ENCODE measurements around the gene TOM1L2.
"Not testable (repeated sequence)": the region's sequence is repeated elsewhere in the genome, so short reads cannot be mapped to it uniquely, and the experiment has no call there.

TOM1L2 gene

GRCh38 chr17:17814162-17815061, 157.8 kb downstream of the TOM1L2 start:
- DNase-seq = no peak

- DNase-seq = no peak
These were observed 158.5 kb downstream of the TOM1L2 start for GRCh38 chr17:17813725-17814095.

DNA sequence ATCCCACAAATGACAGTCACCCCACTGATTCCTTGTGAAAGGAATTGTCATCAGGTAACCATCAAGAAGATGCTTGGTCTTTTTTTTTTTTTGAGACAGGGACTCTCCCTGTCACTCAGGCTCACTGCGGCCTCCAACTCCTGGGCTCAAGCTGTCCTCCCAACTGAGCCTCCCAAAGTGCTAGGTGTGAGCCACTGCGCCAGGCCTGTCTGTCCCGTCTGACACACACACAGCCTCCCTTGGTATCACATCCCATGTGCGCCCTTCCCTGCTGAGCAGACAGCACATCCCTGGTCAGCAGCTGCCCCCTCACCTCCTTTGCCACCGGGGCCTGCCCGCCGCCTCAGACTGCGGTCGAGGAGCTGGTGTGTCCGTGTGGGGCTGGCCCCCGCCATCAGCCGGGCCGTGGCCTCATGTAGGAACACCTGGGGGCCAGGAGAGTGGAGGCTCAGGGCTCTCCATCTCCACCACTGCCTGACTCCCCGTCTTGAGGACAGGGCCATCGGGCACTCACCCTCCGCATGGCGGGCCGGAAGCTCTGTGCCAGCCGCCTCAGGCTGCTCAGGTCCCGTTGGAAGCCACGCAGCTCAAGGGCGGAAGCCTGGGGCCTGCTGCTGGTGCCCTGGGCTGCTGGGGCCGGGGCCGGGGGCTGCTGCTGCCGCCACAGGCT, 159.0 kb downstream of the TOM1L2 start:
- DNase-seq = no peak

DNA sequence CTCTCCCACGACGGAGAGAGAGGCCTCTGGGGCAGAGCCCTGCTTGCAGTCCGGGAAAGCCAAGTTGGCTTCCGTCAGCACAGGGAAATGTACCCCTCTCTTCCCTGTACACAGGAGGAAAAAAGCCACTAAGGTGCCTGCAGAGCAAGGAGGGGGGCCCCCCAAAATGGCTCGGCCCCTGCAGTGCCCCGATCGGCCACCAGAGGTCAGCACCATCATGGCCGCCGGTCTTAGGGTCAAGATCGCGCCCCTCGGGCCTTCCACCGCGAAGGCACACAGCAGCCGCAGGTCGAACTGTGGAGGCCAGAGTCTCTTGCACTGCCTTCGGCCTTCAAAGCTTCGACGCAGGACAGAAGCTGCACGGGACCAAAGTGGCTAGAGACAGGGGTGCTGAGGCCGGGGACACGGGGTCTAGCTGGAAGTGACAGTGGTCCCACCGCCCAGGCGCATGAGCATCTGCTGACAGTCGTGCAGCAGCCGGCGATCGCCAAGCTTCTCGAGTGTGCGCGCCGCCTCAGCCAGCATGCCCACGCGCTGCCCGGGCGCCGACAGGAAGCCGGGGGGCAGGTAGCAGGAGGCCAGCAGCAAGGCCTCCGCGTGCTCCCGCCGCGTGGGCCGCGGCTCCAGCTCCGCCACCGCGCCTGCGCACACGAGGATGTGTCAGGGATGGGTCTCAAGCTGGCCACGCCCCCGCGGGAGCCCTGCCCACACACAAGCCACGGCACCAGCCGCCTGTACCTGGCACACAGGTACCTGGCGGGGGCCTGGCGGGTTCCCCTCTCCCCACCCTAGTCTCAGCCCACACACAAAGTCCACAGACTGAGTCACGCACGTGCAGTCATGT, 159.8 kb downstream of the TOM1L2 start:
- DNase-seq = peak; percentile 6

- DNase-seq = no peak
These were observed 160.6 kb downstream of the TOM1L2 start for GRCh38 chr17:17811381-17812210.

DNA sequence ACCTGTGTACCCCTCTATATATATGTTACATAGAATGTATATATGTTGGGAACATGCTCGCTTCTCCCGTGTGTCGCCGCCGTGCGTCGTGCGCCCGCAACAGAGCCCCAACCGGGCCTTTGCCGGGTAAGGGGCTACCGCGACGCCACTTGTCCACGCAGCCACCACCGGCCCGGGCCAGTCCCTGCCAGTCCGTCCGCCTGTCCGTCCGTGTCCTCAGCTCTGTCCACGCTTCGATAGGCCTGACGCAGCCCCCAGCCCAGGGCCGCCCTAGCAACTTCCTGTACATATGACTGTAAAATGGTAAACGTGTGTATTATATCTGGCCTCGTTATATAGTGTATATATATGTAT, 161.3 kb downstream of the TOM1L2 start:
- DNase-seq = no peak

DNA sequence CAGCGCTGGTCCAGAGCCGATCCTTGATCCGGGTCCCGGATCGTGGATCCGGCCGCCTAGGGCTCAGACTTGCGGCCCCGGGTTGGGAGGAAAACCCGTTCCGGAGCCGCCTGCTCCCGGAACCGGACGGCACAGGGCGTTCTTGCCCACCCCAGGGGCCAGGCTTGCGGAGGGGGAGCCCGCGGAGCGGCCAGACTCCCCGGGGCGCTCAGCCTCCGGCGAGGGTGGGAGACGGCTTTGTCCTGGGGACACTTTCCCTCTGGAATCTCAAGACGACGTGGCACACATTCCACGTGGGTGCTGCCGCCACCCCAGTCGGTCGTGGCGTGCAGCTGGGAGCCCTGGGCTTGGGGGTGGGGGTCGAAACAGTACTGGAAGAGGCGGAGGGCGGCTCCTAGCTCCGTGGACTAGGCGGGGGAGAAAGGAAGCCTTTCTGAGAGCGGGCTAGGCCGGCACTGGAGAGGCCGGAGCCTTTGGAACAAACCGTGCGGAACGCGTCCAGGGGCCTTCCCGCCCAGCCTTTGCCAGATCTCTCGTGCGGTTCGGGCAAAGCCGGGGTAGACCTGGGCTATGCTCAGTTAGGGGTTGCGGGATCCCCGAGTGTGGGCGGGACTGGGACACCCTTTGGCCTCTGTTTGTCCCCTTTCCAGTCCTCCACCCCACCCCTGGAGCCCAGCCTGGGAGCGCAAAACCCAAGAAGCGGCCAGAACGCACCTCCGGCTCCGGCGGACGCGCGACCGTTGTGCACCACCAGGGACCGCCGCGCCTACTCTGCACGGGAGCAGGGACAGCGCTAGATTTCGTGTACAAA, 161.9 kb downstream of the TOM1L2 start:
- DNase-seq = no peak

DNA sequence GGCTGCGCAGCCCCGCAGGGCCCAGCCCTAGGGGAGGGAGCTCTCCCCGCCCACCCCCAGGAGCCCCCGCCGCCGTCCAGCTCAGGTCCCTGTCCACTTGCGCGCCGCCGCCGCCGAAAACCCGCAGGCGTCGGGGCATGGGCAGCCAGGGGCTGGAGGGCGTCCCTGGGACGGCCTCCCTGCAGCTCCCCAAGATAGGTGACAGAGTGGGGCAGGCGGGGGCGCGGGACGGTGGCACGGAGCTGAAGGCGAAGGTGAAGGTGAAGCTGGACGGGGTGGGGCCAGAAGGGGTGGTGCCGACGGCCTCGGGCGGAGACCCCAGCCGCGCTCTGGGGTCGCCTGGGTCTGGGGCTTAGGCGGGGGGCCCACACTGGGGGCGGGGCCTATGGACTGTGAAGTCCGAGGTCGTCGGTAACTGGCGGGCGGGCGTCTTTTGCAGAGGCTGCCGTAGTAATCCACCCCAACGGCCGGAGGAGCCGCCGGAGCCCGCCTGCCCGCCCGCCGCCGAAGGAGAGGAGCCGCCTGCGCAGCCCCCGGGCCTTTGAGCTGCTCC, 162.6 kb downstream of the TOM1L2 start:
- DNase-seq = no peak

GRCh38 chr17:17808706-17809432, 163.3 kb downstream of the TOM1L2 start:
- DNase-seq = no peak

- not testable (repeated sequence) for DNase-seq
These were observed 164.0 kb downstream of the TOM1L2 start for GRCh38 chr17:17808200-17808599.

- no peak for DNase-seq
These were observed 164.8 kb downstream of the TOM1L2 start for GRCh38 chr17:17807440-17807839.

DNA sequence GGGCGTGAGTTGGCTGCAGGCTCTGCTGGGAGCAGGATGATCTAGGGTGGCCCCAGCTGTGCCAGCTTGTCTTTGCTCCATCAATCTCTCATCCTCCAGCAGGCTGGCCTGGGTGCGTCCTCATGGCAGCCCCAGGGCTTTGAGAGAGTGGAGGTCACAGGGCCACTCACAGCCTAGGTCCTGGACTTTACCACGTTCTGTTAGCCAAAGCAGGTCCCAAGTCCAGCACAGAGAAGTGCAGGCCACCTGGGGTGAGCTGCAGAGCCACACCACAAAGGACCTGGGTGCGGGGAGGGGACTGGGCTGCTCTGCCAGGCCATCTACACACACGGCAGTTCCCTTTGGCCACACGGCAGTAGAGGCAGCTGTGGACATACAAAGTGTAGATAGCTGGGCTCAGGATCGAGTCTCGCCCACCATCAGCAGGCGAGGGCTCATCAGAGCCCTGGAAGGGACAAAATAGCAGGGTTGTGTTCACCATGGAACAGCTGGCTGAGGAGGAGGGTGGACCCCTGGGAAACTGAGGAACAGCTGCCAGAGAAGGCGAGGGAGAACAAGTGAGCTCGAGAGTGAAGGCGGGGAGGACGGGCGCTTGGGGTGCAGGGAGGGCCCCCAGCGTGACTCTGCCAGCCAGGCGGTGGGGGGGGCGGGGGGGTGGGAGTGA, 165.5 kb downstream of the TOM1L2 start:
- no peak for DNase-seq

DNA sequence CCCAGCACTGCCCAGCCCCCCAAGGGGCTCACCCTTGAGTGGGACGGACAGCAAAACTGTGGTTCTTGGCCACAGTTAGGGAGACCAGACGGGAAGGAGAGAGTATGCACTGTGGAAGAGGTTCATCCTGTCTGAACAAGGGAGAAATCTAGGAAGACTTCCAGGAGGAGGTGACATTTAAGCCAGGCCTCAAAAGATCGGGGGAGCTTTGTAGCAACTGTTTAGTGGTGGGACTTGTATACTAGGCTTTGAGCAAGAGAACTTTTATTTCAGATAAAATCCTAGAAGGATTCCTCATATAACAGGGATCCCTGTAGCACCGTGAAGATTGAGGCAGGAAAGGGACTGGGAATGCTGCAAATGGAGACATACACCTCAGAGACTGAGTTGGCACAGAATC, 166.2 kb downstream of the TOM1L2 start:
- no peak for DNase-seq

DNA sequence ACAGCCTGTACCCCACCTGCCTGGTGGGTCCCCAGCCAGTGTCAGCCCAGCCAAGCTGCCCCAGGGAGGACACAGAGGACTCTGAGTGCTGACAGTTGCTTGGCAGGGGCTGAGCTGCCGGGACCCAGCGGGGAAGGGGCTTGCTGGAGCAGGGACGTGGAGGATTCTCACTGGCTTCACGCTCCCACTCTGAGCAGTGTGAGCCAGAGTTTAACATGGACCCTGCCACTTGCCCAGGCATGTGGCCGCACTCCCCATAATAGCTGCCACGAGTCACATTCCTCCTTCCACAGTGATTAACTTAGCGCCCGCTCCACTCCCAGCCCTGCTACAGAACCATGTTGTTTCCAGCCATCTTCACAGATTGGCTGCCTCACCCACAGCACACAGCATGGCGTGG, 166.6 kb downstream of the TOM1L2 start:
- no peak for DNase-seq

GRCh38 chr17:17804007-17804406, 168.2 kb downstream of the TOM1L2 start:
- no peak for DNase-seq

DNA sequence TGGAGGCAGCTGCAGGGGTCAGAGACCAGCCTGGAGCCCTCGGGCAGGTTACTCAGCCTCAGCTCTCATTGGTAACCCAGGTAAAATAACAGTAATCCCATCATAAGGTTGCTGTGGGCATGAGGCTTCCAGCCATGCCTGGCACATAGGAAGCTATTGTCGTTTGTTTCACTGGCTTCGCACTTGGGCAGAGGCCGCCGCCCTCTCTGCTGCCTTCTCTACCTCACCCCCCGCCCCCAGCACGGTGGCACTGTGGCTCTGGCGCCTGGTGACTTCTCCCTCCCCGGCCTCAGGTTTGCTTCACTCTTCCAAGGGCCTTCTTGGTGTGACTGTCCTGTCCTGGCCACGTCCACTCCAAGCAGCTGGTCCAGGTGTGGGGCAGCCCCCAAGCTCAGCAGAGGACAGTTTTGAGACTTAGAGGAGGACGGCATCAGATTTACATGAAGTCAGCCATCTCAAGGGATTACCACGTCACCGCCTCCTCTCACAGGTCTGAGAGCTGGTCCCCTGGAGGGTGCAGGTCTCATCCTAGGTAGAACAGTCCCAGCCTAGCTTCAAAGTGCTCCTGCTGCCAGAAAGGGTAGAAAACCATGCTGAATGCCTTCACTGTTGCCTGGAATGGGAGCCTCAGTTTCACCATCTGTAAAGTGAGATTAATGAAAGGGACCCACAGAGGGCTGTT, 170.3 kb downstream of the TOM1L2 start:
- no peak for DNase-seq

DNA sequence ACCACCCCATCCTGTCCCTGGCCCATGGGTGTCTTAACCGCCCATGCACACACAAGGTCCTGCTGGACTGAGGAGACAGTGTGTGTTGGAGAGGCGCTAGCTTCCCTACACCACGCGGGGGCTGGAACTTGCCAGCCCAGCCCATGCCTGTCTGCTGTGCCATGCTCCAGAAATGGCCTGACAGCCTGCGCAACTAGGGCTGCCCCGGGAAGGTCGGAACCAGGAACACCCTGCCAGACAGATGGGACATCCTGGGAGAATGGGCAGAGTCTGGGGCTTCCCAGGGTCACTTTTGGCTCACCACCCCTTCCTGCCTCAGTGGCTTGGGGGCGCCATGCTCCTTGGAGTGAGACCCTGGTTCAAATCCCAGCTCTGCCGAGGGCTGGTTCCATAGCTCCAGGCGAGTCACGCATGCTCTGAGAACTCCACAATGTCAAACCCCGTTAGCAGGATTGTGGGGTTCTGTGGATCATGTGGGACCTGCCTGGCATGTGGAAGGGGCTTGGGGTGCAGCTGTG, 171.6 kb downstream of the TOM1L2 start:
- no peak for DNase-seq

DNA sequence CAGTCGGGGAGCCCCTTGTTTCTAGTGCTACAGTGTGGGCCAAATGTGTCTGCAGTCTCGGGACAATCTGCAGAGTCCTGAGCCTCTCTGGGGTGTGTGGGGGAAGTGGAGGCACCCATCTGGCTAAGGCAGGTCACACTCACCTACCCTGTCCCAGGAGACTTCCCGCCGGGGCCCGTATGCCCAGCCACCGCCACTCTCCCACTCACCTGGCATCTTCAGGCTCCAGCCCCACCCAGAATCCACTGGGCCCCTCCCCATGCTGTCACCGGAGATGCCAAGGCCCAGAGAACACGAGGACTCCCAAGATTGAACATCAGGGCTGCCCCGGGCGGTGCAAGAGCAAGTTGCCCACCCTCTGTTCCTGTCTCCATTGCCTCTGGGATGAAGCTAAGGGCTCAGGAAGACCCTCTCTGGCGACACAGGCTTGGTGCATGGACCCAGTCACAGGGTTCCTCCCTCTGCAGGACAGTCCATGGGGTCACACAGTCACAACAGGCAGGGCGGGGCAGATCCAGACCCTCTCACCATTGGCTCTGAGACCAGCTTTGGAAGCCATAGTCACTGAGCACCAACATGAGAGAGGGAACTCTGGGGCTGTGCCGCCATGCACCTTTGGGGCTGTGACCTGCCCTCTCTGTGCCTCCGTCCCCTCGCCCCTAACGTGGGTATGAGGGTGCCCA, 173.5 kb downstream of the TOM1L2 start:
- no peak for DNase-seq
